ENCODE data around the gene OR14C36.
"Not testable (repeated sequence)": the region's sequence is repeated elsewhere in the genome, so short reads cannot be mapped to it uniquely, and the experiment has no call there.

The OR14C36 gene

DNA sequence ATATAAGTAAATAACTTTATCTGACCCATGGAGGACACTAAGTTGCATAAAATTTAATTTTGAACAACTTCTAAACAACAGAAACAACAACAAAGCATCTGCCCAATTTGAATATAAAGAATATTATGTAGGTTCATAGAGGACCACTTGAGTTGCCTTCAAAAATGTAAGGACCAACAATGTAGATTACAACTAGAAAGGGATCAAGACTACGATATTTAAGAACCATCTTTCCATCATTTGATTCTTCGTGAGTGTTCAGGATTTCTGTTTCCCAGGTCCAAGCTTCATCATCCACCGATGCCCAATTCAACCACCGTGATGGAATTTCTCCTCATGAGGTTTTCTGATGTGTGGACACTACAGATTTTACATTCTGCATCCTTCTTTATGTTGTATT is at the start of gene OR14C36:
Gene OR14C36, plus strand, starts transcription at position 301 of the 400 bp plus-strand sequence. Its CDS starts 0 bp downstream, at position 301.
- DNase-seq: no peak

DNA sequence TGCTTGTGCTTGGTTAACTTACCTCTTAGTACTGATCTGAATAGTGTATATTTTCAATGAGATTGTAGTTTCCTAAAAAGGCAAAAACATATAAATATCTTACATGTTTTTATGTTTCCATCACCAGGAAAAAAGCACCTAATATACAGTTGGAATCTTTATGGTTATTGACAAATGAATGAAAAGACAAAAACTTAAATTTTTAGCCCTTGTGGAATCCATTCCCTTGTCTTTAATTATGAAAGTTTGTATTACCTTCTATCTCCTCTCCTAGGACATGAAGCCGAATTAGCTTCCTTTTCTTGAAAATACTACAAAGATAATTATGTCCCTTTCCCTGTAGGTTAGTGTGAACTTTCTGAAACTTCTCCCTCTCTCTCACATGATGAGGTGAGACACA is 45.3 kb upstream of the OR14C36 start, which contains the start of gene OR2T12:
Gene OR2T12, minus strand, starts transcription at position 101 of the 400 bp plus-strand sequence. CDS start 7,846 bp downstream, outside the sequence.
- no peak for DNase-seq

- not testable (repeated sequence) for DNase-seq
These were observed 42.9 kb upstream of the OR14C36 start for GRCh38 chr1:248305672-248306071.

- DNase-seq: no peak
These were observed 42.5 kb upstream of the OR14C36 start for GRCh38 chr1:248306103-248306502.

- DNase-seq: not testable (repeated sequence)
These were observed 41.8 kb upstream of the OR14C36 start for GRCh38 chr1:248306740-248307139.

- no peak for DNase-seq
These were observed 31.8 kb upstream of the OR14C36 start for GRCh38 chr1:248316796-248317195.

GRCh38 chr1:248324468-248324867 is 24.1 kb upstream of the OR14C36 start, which contains the start of gene OR2M7:
OR2M7 (minus strand) TSS chr1:248324568; CDS start chr1:248324568, 0 bp downstream.
- DNase-seq: no peak

DNA sequence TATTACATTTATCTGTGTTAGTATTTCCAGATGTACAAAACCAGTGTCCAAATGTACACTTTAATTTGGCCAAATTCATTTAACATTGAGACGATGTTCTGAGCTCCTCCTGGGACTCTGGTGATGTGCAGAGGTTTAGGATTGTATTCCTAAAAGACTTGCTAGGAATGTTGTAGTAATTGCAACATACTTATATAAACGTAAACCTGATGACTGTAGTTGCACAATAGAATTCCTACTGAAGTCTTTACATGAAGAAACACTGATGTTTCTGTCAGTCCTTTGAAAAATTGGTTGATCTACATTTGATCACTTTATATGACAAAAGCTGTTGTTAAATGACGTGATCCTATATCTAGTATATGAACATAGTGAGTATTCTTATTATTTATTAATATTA is 5.1 kb upstream of the OR14C36 start:
- DNase-seq: no peak

- no peak for DNase-seq
These were observed 10.8 kb downstream of the OR14C36 start for GRCh38 chr1:248359415-248359814.

GRCh38 chr1:248361121-248361715 is 12.6 kb downstream of the OR14C36 start, which contains the start of gene OR2T4:
OR2T4 (plus strand) TSS chr1:248361665; CDS start chr1:248361665, 0 bp downstream.
- no peak for DNase-seq

GRCh38 chr1:248366609-248367008 is 18.0 kb downstream of the OR14C36 start:
- DNase-seq: no peak

GRCh38 chr1:248372394-248372793 is 23.8 kb downstream of the OR14C36 start:
- no peak for DNase-seq

GRCh38 chr1:248373761-248374160 is 25.2 kb downstream of the OR14C36 start:
- DNase-seq: no peak

- DNase-seq: no peak
These were observed 26.9 kb downstream of the OR14C36 start, which contains the start of gene OR2T6 for GRCh38 chr1:248375446-248375845. OR2T6 (plus strand) TSS chr1:248375746; CDS start chr1:248387609, 11,863 bp downstream.

- DNase-seq: no peak
These were observed 28.3 kb downstream of the OR14C36 start for GRCh38 chr1:248376916-248377315.

DNA sequence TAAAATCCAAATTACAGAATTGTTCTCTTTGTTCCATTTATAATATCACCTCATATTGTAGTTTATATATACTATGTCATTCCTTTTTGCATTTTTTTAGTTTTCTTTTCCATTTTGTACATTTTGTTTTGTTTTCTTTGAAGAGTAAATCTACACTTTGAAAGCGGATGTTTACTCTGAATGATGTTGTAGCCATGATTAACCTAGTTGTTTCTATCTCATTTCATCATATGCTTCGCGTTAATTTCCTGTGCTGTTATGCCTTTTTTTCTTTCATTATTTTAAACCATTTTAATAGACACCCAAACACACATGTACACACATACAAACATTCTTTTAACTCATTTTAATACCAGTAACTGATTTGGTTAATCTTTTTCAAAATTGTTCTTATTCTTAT is 32.3 kb downstream of the OR14C36 start:
- no peak for DNase-seq

DNA sequence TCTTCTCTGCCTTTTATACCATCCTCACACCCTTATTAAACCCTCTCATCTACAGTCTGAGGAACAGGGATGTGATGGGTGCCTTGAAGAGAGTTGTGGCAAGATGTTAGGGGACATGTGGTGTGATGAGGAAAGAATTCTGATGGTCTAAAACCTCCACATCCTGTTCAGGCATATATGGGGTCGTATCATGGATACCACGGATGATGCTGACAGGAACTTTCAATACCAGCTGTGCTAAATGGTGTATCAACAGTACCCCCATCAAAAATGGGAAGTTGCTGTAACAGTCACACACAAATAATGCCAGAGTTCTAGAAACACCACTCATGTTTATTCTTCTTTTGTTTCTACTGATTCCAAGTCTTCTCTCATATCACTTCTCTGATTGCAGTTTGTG is 39.9 kb downstream of the OR14C36 start:
- DNase-seq: no peak

DNA sequence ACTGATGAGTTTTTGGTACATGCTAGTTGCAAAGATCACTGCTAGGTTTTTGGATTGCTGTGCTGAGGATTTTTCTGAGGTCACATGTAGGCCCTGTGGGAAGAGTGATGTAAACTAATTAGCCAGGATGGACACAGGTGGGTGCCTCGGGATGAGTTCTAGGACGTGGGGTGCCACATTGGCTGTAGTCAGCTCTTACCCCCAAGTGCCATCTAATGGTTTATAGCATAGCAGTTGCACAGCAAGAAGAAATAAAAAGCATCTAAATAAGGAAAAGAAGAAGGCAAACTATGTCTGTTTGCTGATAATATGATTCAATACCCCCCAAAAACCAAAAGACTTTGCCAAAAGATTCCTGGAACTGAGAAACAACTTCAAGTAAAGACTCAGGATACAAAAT is 44.5 kb downstream of the OR14C36 start:
- DNase-seq: no peak
